Posterior cingulate gyrus (tissue), 11 donors: ENCODE results near the gene ELAVL4.
"Not testable (repeated sequence)": the region's sequence is repeated elsewhere in the genome, so short reads cannot be mapped to it uniquely, and the experiment has no call there.

Source experiments
- DNase-seq, 10 donors: peaks; one replicate each; pipeline versions ENCODE4 v3.0.0 to v3.0.0-alpha.2; 2020 to 2021; ENCODE audit warnings: mixed read lengths in 3 of 10
- intact Hi-C: fragments of 100-400 bp; cut with DNase I; formaldehyde crosslinking; loops from one replicate; pipeline ENCODE4 v1.15.1; 2023

The ELAVL4 gene

GRCh38 chr1:50112193-50112592, 3.5 kb downstream of the ELAVL4 start:
- intact Hi-C loops = no loop called here
- no peak for DNase-seq

- intact Hi-C loops = no loop called here
- no peak for DNase-seq
Observed at GRCh38 chr1:50123071-50123470, 14.4 kb downstream of the ELAVL4 start.

GRCh38 chr1:50126927-50127715, 18.4 kb downstream of the ELAVL4 start:
- intact Hi-C loops = no loop called here
- DNase-seq = no peak

GRCh38 chr1:50129201-50129600, 20.5 kb downstream of the ELAVL4 start:
- intact Hi-C loops = no loop called here
- DNase-seq = no peak

GRCh38 chr1:50132347-50132894, 23.7 kb downstream of the ELAVL4 start:
- intact Hi-C loops = no loop called here
- DNase-seq = no peak

GRCh38 chr1:50135716-50136115, 27.0 kb downstream of the ELAVL4 start:
- no peak for DNase-seq

GRCh38 chr1:50139339-50140181, 30.8 kb downstream of the ELAVL4 start:
- DNase-seq = no peak
- intact Hi-C loops = no loop called here

More at GRCh38 chr1:50135716-50136115, 27.0 kb downstream of the ELAVL4 start:
- intact Hi-C loops = no loop called here

- intact Hi-C loops = no loop called here
Observed at GRCh38 chr1:50140182-50140447, 31.4 kb downstream of the ELAVL4 start.

GRCh38 chr1:50147191-50147850, 38.6 kb downstream of the ELAVL4 start:
- intact Hi-C loops = no loop called here
- no peak for DNase-seq

More at GRCh38 chr1:50140182-50140447, 31.4 kb downstream of the ELAVL4 start:
- no peak for DNase-seq

GRCh38 chr1:50148142-50148923, 39.6 kb downstream of the ELAVL4 start:
- intact Hi-C loops = no loop called here
- DNase-seq = no peak

- intact Hi-C loops = no loop called here
- DNase-seq = peak in 1 of 10 donors; percentile 36
Observed at GRCh38 chr1:50152236-50152635, 43.5 kb downstream of the ELAVL4 start.

- no peak for DNase-seq
- intact Hi-C loops = no loop called here
Observed at GRCh38 chr1:50155541-50155940, 46.8 kb downstream of the ELAVL4 start.

GRCh38 chr1:50156241-50157010, 47.7 kb downstream of the ELAVL4 start:
- DNase-seq = no peak
- intact Hi-C loops = no loop called here

GRCh38 chr1:50157306-50157941, 48.7 kb downstream of the ELAVL4 start:
- intact Hi-C loops = no loop called here
- DNase-seq = no peak

- DNase-seq = no peak
- intact Hi-C loops = no loop called here
Observed at GRCh38 chr1:50158421-50158820, 49.7 kb downstream of the ELAVL4 start.

GRCh38 chr1:50163680-50164079, 55.0 kb downstream of the ELAVL4 start:
- no peak for DNase-seq
- intact Hi-C loops = no loop called here

GRCh38 chr1:50166351-50166750, 57.6 kb downstream of the ELAVL4 start:
- DNase-seq, intact Hi-C loops: not testable (repeated sequence)

- intact Hi-C loops = no loop called here
- DNase-seq = no peak
Observed at GRCh38 chr1:50172299-50172698, 63.6 kb downstream of the ELAVL4 start.

- intact Hi-C loops = no loop called here
- no peak for DNase-seq
Observed at GRCh38 chr1:50174101-50174500, 65.4 kb downstream of the ELAVL4 start.
